Lung (tissue), 12 donors: ENCODE measurements around the gene CUL4A. TPM values are rescaled to one million over a fixed set of nuclear protein-coding genes. Genes with fewer than 3 reads are reported as not detected.

Source experiments
- ATAC-seq: fragments of 200-7000 bp; cut with Tn5 transposase; one replicate; pipeline ENCODE4 v1.9.1; 2020; ENCODE audit warnings: moderate number of reproducible peaks; ENCODE audit not compliant: insufficient read depth, low FRiP score
- DNase-seq, 3 donors: peaks; one replicate each; pipeline ENCODE4 v3.0.0-alpha.2; 2013 to 2017
- H3K27ac ChIP-seq, 2 donors: one replicate each; pipeline ENCODE4 v1.5.1; 2013; ENCODE audit warnings: mild to moderate bottlenecking in 2 of 2, moderate library complexity in 2 of 2, control low read depth in 1 of 2, inconsistent platforms in 1 of 2, low read depth in 1 of 2, low read length in 1 of 2
- H3K27me3 ChIP-seq, 3 donors: one replicate each; pipeline ENCODE4 v1.5.1; 2013; ENCODE audit warnings: low read length in 2 of 3; ENCODE audit not compliant: control insufficient read depth in 3 of 3, insufficient read depth in 3 of 3
- H3K36me3 ChIP-seq, 4 donors: one replicate each; pipeline ENCODE4 v1.5.1; 2013; ENCODE audit warnings: low read length in 4 of 4, mild to moderate bottlenecking in 1 of 4, moderate library complexity in 1 of 4; ENCODE audit not compliant: control insufficient read depth in 4 of 4, insufficient read depth in 4 of 4
- H3K4me1 ChIP-seq, 5 donors: one replicate each; pipeline ENCODE4 v1.5.1; 2013; ENCODE audit warnings: low read length in 5 of 5, mild to moderate bottlenecking in 2 of 5, moderate library complexity in 1 of 5; ENCODE audit not compliant: control insufficient read depth in 5 of 5, insufficient read depth in 5 of 5
- H3K4me3 ChIP-seq: one replicate; pipeline ENCODE4 v1.5.1; 2013; ENCODE audit warnings: mild to moderate bottlenecking, control low read depth, moderate library complexity
- H3K9ac ChIP-seq, 2 donors: one replicate each; pipeline ENCODE4 v1.5.1; 2013; ENCODE audit warnings: low read length in 2 of 2, control low read depth in 1 of 2; ENCODE audit not compliant: insufficient read depth in 1 of 2
- H3K9me3 ChIP-seq, 4 donors: one replicate each; pipeline ENCODE4 v1.5.1; 2013; ENCODE audit warnings: low read length in 3 of 4, mild to moderate bottlenecking in 1 of 4, moderate library complexity in 1 of 4; ENCODE audit not compliant: control insufficient read depth in 4 of 4, insufficient read depth in 3 of 4
- WGBS, 2 donors: extraction: QIAGEN DNeasy Blood & Tissue Kit; methylation state at CpG; one replicate each; pipeline ENCODE4 v1.1.7; 2013; 5-methylcytosine and 5-hydroxymethylcytosine counted together
- polyA plus RNA-seq, 2 donors: library from polyadenylated mRNA; stranded (reverse); fragments of 200-250 nt; gene quantifications; one replicate each; pipeline ENCODE4 v1.2.1, GENCODE V29; 2013
- total RNA-seq, 2 donors: library from RNA; depleted of rRNA in 1 of 2; stranded (reverse); fragments of >200 nt in 1 of 2; gene quantifications; one replicate each; pipeline ENCODE4 v1.2.1, GENCODE V29; 2014 to 2021
- TF ChIP-seq, protein P1 (sequence below): IDR thresholded peaks from 2 replicates; pipeline ENCODE4 v1.5.1; 2012; ENCODE audit warnings: mild to moderate bottlenecking; ENCODE audit errors: control extremely low read depth, extremely low read depth
- donor health status: control.
- donor health status: control.
- donor health status: Bipolar disorder and iron deficiency.
- donor health status: healthy.
- donor health status: DM: yes; HTN: yes; CAD: no.

The CUL4A gene
- total and polyA plus RNA-seq, 4 donors, result 29.2 to 88.1 (median 57.5) TPM

GRCh38 chr13:113299951-113300350 is 90.5 kb downstream of the CUL4A start:
- H3K9me3 ChIP-seq, result no peaks in the 10 kb centered on the region
- H3K4me1 ChIP-seq, result peaks cover 0 to 17% (median 6%) of the 10 kb centered on the region in 5 donors
- no peaks in the 10 kb centered on the region for H3K27me3 ChIP-seq
- H3K27ac ChIP-seq, result no peak overlapping the region
- DNase-seq (no peak), ATAC-seq (no peak)
- 73 to 74% methylated on average over 7 of the region's 7 CpGs for WGBS, 2 donors
- TF ChIP-seq, protein P1, sequence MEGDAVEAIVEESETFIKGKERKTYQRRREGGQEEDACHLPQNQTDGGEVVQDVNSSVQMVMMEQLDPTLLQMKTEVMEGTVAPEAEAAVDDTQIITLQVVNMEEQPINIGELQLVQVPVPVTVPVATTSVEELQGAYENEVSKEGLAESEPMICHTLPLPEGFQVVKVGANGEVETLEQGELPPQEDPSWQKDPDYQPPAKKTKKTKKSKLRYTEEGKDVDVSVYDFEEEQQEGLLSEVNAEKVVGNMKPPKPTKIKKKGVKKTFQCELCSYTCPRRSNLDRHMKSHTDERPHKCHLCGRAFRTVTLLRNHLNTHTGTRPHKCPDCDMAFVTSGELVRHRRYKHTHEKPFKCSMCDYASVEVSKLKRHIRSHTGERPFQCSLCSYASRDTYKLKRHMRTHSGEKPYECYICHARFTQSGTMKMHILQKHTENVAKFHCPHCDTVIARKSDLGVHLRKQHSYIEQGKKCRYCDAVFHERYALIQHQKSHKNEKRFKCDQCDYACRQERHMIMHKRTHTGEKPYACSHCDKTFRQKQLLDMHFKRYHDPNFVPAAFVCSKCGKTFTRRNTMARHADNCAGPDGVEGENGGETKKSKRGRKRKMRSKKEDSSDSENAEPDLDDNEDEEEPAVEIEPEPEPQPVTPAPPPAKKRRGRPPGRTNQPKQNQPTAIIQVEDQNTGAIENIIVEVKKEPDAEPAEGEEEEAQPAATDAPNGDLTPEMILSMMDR, result no peak
- H3K4me3 ChIP-seq, result no peak overlapping the region
- H3K9ac ChIP-seq, result no peak overlapping the region
- H3K36me3 ChIP-seq, result peaks cover 0 to 7% (median 0%) of the 10 kb centered on the region in 4 donors

DNA sequence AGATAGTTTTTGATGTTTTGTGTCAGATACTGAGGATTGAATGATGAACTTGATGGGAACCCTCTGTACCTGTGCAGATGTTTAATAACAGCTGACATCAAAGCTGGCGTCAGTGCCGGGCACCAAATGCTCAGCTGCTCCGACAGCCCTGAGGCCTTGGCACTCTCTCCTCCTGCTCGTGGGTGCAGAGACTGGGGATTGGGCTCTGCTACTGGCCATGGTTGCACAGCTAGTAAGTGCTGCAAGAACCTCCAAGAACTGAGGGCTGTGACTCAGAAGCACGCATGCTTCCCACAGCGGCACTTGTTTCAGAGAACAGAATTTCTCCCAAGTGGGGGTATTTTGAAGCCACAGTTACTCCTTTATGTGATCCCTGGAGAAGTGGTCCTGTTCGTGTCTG is 93.6 kb downstream of the CUL4A start:
- no peak for ATAC-seq
- 93 to 94% methylated on average over 7 of the region's 7 CpGs for WGBS, 2 donors

GRCh38 chr13:113304121-113304520 is 94.7 kb downstream of the CUL4A start:
- Histone ChIP-seq H3K9me3 (no peaks in the 10 kb centered on the region), H3K27me3 (no peaks in the 10 kb centered on the region), H3K9ac (no peak overlapping the region), H3K4me1 (peaks cover 0 to 8% (median 0%) of the 10 kb centered on the region in 5 donors), H3K4me3 (no peak overlapping the region), H3K27ac (no peak overlapping the region), H3K36me3 (peaks cover 0 to 14% (median 2%) of the 10 kb centered on the region in 4 donors)
- ATAC-seq, result no peak
- no peak for DNase-seq
- 89 to 92% methylated on average over 7 of the region's 7 CpGs for WGBS, 2 donors
- TF ChIP-seq, protein P1, result no peak

More for the DNA sequence above, 93.6 kb downstream of the CUL4A start:
- Histone ChIP-seq H3K9ac (no peak overlapping the region), H3K27ac (no peak overlapping the region), H3K4me1 (peaks cover 0 to 8% (median 5%) of the 10 kb centered on the region in 5 donors), H3K36me3 (peaks cover 0 to 14% (median 2%) of the 10 kb centered on the region in 4 donors), H3K9me3 (no peaks in the 10 kb centered on the region), H3K4me3 (no peak overlapping the region), H3K27me3 (no peaks in the 10 kb centered on the region)
- no peak for DNase-seq
- TF ChIP-seq, protein P1, result no peak

DNA sequence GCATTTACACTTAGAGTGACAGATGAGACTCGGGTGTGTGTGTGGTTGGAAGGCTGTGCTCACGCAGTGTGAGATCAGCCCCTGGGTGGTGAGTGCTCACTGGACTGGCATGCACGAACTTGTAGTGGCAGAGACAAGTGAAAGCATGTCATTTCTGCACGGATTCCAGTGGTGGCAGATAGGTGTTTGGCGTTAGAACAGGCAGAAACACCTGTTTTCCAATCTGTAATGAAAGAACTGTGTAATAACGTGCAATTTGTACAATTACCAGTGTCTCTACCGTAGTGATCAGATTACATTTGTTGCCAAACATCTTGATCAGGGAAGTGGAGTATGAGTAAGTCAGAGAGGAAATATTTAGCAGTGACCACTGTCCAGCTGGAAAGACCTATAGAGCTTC is 95.8 kb downstream of the CUL4A start:
- Histone ChIP-seq H3K4me1 (peaks cover 0 to 5% (median 0%) of the 10 kb centered on the region in 5 donors), H3K9ac (no peak overlapping the region), H3K27ac (no peak overlapping the region), H3K4me3 (no peak overlapping the region), H3K9me3 (no peaks in the 10 kb centered on the region), H3K36me3 (peaks cover 5 to 20% (median 7%) of the 10 kb centered on the region in 4 donors), H3K27me3 (no peaks in the 10 kb centered on the region)
- TF ChIP-seq, protein P1, result no peak
- no peak for DNase-seq
- ATAC-seq, result no peak
- WGBS, 2 donors, result 62 to 74% methylated on average over 7 of the region's 7 CpGs
